Fibroblast of upper back skin (primary cell): ENCODE data around the gene TSPEAR.
A peak's percentile ranks its signal among the peaks of the same experiment; 100 is the strongest.
"Not testable (repeated sequence)": the region's sequence is repeated elsewhere in the genome, so short reads cannot be mapped to it uniquely, and the experiment has no call there.

Experiments
- DNase-seq: peaks from one replicate; pipeline ENCODE4 v3.0.0-alpha.2; 2013

TSPEAR gene

DNA sequence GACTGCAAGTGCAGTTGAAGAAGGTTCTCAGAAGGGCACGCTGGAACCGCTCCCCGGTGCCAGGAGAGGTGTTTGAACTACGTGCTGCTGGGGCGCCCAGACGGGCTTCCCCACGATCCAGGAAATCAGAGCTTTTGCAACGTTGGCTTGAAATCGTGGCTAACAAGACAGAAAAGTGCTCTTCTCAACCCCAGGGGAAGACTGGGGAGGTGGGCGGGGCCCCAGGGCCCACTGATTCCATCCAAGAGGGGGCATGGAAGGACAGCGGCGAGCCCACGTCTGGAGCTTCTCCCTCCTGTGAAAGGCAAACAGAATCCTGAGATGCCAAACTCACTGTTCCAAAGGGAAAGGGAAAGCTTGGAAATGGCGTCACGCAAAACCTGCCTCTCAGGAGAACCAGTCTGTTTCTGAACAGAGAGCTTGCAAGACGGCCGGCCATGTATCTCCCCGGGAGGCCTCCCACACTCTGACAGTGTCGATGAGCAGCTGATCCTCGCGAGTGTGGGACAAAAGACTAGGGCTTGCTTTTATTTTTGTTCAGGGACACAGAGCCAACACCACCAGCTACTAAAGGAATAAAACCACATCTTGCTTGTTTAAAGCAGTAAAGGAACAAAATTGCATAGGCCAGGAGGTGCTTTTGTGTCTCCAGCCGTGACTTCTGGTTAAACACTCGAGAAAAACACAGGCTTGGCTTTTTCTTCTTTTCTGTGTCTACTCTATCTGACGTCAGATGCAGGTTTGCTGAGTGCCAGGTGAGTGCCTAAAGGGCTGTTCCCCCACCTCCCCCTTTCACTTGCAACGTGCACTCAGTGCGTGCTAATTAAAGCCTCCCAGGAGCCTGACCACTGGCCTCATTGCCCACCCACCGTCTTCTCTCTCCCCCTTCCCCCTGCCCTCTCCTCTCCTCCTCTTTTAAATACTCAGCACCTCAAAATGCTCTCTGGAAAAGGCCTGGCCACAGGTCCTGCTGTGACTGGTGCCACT, 214.5 kb downstream of the TSPEAR start:
- no peak for DNase-seq

DNA sequence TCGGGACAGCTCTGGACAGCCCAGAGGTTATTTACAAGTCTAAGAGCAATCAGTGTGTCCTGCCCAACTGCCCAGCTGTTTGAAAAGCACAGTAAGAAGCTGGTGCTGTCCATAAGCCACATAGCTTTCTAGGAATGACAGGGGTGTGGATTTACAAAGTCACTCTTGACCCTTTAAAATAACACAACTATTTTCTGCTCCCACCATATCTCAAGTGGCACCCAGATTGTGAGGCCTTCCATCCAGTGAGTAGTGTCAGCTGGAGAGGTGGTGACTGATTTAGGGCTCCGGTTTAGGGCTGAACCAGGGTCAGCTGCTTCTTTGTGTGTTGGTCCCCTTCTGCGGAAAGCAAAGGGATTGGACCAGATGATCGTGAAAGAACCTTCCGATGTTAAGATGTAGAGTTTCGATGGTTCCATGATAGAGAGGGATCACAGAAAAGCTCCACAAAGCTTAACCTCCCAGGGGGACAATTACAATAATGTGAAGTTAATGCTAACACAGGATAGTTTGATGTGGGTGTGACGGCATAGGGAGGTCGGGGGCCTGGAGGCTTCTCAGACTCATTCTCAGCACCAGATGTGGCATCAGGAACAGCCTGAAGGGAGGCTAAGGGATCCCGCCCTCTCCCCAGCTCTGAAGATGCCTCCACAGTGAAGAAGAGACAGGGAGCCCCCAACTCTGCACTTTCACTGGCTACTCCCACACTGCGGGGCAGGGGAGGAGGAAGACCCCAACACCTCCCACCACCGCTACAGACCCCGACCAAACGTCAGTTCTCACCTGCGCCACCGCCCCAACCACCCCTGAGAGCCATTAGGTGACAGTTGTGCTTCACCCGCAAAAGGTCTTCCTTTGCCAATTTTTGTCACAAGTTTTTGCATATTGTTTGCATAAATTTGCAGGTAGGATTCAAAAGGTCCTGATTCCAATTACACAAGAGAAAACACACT, 215.5 kb downstream of the TSPEAR start:
- DNase-seq, result no peak

DNA sequence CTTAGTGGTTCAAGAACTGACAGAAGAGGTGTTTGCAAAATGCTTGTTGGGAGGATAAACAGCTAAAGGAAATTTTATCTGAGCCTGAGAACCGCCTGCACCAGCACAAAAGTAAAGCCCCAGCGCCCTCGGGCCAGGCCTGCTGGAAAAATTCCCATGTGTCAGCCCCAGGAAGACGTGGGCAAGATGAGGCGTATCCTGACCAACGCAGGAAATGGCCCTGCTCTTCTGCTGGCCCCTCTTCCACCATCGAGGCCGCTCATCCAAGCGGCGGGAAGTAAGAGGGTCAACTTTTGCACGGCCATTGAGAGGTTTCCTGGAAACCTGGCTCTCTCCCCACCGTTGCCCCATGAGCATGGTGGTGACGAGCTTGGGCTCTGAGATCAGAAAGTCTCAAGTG, 216.4 kb downstream of the TSPEAR start:
- no peak for DNase-seq

DNA sequence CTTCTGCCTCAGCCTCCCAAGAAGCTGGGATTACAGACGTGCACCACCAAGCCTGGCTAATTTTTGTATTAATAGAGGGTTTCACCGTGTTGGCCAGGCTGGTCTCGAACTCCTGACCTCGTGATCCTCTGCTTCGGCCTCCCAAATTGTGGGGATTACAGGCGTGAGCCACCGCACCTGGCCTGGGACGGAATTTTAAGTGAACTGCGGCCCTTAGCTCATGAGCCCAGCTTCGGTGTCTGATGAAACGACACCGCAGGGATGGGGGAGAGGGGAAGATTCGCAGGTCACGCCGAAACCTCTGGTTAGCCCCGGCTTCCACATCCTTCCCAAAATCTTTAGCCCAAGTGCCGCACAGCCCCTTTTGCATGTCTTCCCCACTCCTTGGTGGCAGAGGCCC, 217.0 kb downstream of the TSPEAR start:
- DNase-seq, result no peak

DNA sequence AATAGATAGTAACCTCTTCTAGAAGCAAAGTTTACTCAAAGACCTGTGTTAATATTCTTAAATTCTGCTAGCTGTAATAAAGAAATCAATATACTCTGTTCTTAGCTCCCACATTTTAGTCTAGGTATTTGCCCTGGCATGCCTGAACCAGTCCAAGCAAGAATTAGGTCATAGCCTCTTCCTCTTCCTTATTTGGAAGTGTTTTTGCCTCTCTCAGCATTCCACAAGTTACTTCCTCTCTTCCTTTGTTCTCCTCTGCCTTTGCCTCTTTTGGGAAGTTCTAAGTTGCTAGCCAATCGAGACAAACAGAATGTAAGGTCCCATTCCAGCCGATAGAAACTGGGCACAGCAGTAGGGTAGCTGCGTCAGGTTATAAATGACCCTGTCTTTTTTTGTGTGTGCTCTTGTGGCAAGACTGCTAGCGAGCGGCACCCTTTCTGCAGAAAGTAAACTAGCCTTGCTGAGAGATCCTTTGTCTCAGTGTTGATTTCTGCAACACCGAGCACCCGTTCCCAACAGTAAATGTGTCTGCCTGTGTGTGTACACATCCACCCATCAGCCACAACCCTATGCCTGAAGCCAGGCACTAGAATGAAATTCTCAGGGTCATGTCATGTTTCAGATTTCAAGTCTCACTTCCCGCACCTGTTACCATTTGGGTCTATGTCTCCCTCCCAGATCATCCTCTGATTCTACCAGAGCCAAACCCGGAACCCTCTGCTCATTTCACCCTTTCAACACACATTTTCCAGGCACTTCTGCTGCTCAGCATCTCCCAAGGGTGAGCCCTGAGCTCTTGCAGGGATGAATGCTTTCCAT, 218.6 kb downstream of the TSPEAR start:
- no peak for DNase-seq

DNA sequence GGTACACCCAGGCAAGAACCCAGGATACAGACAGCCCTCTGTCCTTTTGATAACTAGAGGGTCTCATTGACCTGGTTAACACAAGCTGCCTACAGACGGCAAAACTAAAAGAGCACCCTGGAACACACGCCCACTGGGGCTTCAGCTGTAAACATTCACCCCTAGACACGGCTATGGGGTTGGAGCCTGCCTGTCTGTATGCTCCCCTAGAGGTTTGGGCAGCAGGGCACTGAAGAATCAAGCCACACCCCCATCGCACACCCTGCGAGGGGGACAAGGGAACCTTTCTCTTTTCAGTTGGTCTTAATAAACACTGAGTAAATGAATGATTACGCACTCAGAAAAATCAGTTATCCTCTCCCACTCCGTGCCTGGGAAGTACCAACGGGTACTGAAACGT, 220.6 kb downstream of the TSPEAR start:
- DNase-seq, result no peak

DNA sequence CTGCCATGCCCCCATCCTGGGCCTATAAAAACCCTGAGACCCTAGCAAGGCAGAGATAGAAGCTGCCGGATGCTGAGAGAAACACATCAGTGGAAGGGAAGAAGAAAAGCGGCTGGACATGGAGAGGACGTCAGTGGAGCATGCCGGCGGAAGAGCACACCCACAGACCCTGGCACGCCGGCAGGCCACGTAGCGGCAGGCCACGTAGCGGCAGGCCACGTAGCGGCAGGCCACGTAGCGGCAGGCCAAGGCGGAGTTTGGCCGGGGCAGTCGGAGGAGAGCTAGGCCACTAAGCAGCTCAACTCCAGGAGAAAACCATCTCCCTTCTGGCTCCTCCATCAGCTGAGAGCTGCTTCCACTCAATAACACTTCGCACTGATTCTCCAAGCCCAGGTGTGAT, 221.0 kb downstream of the TSPEAR start:
- DNase-seq, result no peak

DNA sequence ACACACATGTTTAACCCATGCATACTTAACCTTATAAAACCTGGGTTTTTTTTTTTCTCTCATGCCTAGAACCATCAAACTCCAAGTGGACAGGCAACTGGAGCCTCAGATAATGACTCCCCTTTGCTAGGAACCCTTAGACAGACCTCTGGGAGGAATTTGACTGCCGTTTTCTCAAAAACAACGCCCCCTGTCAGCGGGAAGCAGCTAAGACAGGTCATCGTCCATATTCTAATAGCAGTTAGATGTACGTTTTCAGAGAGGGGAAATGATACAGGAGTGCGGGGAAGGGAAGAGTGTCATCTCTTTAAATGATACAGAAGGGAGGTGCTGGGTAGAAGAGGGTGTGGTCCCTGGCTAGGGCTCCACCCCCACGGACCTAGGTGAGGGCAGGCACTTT, 221.4 kb downstream of the TSPEAR start:
- DNase-seq, result no peak

DNA sequence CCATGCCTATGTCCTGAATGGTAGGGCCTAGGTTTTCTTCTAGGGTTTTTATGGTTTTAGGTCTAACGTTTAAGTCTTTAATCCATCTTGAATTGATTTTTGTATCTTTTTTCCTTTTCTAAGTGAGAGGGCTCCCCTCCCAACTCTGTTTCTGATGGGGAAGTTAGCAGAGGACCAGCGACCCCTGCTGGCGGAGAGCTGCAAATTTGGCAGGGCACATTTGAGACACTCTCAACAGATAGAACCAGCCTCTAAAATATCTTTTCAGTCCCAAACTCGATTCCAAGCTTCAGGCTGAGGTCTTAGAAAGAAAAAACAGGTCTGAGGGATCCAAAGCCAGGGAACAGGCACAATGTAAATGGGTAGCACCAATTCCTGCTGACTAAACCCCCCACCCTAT, 223.5 kb downstream of the TSPEAR start:
- no peak for DNase-seq

DNA sequence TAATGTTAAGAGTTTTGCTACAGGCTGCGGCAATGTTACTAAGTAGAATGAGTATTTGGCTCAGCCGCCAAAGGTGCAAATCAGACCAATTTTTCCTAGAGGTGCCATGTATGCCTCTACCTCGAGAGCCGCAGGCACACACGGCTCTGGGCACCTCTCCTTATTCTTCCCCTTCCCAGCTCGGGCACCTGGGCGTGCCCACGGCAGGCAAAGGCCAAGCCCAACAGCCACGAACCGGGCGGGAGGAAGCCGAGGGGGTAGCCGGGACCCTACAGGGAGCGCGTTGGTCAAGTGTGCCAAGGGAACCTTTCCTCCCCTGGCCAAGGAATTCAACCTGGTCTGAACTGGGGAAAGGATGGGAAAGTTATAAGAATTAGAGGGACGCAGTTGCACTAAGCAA, 225.1 kb downstream of the TSPEAR start:
- DNase-seq, result no peak

DNA sequence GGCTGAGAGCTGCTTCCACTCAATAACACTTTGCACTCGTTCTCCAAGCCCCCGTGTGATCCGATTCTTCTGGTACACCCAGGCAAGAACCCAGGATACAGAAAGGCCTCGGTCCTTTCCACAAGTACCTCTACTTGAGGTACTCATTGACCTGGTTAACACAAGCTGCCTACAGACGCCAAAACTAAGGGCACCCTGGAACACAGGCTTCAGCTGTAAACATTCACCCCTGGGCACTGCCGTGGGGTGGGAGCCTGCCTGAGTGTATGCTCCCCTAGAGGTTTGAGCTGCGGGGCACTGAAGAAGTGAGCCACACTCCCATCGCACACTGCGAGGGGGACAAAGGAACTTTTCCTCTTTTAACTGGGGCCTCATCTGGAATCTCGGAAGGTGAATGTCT, 225.6 kb downstream of the TSPEAR start:
- no peak for DNase-seq

DNA sequence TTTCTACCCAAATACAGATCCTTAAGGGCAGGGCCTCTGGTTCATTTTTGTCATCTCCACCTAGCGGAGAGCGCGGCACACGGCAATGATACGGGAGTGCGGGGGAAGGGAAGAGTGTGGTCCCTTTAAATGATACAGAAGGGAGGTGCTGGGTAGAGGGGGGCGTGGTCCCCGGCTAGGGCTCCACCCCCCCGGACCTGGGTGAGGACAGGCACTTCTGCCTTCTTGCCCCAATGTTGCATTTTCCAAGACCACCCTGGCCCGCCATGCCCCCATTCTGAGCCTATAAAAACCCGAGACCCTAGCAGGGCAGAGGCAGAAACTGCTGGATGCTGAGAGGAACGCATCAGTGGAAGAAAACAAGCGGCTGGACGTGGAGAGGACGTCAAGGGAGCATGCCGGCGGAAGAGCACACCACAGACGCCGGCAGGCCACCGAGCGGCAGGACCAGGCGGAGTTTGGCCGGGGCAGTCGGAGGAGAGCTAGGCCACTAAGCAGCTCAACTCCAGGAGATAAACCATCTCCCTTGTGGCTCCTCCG, 226.0 kb downstream of the TSPEAR start:
- DNase-seq, result peak; percentile 19

DNA sequence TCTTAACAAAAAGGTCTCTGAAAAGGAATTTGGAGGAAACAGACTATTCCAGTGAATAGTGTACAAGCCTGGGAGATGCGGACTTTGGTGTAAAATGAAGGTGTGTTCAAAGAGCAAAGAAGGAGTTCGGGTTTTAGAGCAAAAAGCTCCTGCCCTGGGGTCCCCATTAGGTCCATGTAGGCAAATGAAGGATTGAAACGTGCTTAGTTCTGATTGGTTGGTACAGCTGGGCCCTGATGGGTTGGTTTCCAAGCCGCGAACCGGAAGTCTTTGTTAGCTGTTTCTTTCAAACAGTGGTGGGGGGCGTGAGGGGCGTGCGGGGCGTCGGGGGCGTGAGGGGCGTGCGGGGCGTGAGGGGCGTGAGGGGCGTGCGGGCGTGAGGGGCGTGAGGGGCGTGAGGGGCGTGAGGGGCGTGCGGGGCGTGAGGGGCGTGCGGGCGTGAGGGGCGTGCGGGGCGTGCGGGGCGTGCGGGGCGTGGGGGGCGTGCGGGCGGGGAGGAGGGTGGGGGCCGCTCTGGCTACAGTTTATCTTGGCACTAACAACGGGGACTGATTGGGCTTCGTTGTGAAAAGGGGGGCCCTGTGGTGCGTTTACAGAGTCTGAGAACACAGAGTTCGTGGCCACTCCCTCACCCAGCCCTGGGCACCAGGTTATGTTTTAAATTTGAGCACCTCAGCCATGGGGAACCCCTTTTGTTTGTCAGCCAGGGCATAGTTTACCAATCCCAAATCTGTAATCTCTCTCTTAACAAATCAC, 226.7 kb downstream of the TSPEAR start:
- DNase-seq, result no peak

DNA sequence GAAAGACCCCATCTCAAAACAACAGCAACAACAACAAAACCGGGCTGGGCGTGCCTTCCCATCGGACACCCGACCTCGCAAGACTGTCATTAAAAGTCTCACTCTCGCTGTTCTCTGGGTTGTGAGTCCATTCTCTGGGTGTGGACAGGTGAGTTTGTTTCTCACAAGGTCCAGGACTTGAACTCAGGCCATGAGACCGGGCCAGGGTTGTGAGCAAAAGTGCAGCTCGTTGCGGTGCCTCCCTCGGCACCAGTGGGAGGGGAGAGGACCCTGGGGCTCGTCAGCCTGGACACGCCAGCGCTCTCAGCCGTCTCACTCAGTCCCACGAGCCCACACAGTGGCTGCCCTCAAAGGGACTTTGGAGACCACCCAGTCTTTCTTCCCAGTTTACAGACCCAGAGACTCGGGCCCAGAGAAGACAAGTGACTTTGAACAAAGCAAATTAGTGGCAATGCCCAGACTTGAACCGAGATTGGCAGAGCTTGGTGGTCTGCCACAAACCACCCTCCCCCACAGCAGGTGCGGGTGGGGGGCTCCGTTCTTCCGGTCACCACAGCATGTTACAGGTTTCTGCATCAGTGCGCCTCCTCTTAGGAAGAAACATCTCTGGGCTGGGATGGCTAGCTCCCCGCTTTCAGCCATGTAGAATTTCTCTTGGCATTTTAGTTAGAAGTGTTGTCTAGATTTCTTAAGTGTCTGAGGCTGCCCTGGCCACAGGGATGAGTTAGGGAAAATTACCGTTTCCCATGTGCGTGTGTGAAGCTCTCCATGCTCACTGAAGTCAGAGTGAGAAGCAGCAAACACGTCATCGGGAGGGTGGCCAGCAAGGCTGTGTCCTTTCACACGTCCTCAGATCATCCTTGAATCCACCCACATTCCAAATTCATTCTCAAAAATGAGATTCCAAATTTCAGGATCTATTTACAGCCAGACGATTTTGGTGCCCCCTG, 227.8 kb downstream of the TSPEAR start:
- DNase-seq, result no peak

DNA sequence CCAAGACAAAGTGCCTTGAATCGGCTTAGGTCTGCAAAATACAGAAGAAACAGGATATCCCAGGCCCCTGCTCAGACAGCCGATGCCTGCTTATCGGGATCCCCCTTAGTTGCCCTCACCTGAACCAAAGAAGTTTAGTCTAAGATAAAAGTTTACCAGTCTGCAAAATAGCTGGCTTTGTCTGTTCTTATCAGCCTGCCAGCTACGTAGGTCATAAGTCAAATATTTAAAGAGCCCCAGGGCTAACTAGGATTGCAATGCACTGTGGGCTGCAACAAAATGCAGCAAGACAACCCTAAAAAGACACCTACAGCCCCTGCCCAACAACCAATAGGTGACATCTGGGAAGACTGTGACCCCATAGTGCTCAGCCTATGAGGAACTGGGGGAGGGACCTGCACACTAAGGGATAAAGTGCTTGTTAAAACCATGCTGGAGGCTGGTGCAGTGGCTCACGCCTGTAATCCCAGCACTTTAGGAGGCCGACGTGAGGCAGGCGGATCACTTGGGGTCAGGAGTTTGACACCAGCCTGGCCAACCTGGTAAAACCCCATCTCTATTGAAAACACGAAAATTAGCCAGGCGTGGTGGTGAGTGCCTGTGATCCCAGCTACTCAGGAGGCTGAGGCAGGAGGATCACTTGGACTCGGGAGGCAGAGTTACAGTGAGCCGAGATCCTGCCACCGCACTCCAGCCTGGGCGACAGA, 228.6 kb downstream of the TSPEAR start:
- DNase-seq, result no peak

DNA sequence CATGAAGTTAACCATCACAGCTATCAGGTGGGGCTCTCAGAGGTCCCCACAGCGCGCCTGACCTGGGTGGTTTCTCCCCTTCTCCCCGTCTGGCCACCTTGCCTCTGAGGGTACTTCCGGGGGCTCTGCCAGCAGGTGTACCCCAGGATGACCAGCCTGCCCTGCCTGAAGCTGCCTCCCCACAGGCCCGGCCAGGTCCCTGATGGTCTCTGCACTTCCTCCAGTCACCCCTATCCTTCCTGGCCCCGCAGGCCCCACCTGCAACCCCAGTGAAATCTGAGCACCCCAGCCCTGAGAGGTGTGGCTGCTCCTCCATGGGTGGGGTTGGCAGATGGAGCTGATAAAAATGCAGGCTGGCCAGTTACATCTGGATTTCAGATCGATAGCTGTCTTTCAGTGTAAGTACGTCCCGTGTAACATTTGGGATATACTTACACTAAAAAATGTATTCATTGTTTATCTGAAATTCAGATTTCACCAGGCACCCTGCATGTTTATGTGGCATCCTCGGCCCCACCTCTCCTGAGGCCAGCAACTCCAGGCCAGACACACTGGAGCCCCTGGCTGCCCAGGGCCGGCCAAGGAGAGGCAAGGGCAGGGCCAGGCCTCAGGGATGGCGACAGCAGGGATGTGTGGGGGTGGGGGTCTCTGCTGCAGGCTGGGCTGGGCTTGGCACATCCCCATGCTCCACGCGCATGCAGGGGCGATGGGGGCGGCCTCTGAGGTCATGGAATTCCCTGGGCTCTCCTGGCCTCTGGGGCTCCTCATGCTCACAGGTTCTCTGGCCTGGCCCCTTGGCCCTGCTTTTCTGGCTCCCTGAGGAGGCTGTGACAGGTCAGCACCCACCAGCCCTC, 230.9 kb downstream of the TSPEAR start:
- no peak for DNase-seq

DNA sequence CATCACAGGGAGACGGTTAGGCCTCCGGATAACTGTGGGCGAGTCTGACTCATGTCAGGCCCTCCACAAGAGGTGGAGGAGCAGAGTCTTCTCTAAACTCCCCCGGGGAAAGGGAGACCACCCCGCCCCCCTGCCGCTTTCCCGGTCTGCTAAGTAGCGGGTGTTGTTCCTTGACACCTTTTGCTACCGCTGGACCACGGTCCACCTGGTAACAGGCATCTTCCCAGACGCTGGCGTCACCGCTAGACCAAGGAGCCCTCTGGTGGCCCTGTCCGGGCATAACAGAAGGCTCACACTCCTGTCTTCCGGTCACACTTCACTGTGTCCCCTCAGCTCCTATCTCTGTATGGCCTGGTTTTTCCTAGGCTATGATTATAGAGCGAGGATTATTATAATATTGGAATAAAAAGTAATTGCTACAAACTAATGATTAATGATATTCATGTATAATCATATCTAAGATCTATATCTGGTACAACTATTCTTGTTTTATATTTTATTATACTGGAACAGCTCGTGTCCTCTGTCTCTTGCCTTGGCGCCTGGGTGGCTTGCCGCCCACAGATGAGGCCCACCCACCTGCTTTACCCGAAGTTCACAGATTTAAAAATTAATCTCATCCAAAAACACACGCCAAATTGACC, 231.7 kb downstream of the TSPEAR start:
- DNase-seq, result not testable (repeated sequence)

DNA sequence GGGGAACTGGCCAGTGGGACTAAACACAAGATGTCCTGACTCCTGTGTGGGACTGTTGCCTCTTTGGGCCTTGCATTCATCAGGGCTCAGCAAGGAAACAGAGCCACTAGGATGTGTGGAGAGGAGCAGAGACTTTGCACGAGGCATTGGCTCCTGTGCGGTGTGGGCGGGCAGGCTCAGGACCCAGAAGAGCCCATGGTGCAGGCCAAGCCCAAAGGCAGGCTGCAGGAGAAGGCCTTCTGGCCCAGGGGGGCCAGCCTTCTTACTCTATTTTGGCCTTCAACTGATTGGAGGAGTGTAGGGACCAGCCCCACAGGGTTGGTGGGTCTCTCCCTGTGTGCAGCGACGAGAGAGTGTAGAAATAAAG, 232.6 kb downstream of the TSPEAR start:
- DNase-seq, result no peak
